Skin epidermis (tissue), 12 donors: ENCODE measurements around the gene SPATA32.

ENCODE experiments used
- H3K27ac ChIP-seq, 21 experiments: fragments of 200-600 bp; sonication (generic) in 11 of 21; one replicate each; pipeline ENCODE4 v1.5.0; 2020; ENCODE audit warnings: mild to moderate bottlenecking in 3 of 21, inconsistent platforms in 2 of 21, moderate library complexity in 2 of 21
- H3K4me3 ChIP-seq, 7 experiments: fragments of 200-600 bp; sonication (generic) in 2 of 7; one replicate each; pipeline ENCODE4 v1.5.0; 2020; ENCODE audit warnings: inconsistent platforms in 2 of 7, mild to moderate bottlenecking in 2 of 7, moderate library complexity in 1 of 7

The SPATA32 gene

DNA sequence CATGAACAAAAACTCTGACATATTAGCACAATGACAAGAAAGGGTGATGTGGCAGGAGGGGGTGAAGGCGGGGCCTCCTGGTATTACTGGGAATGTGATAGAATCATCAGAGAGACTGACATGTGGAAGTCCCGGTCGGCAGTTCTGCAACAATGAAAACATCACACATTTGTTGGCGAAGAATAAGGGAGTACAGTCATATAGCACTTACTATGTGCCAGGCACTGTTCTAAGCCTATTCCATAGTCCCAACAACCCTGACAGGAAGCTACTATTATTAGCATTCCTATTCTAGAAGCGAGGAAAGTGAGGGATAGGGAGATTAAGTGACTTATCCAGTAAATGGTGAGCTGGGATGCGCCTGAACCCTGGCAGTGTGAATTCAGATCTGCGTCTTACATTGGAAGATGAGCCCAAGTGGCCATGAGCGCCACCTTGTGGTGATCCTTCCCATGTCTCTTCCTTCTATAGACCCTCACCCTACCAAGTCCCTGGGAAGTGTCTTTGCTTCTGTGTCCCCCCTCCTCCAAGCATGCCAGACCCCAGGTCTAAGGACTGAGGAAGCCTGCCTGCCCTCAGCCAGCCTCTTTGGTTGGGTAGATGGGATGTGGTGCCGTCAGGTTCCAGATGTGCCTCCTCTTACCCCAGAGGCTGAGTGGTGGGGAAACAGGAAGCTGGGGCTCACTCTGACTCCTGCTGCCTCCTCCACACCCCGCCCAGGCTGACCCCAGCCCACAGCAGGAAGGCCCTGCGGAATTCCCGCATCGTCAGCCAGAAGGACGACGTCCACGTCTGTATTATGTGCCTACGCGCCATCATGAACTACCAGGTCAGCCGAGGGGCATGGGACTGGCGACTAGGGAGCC, 26.2 kb downstream of the SPATA32 start:
- H3K27ac ChIP-seq, result peak overlapping the region in 3 of 21 experiments; percentile 18 to 43 (median 37)

DNA sequence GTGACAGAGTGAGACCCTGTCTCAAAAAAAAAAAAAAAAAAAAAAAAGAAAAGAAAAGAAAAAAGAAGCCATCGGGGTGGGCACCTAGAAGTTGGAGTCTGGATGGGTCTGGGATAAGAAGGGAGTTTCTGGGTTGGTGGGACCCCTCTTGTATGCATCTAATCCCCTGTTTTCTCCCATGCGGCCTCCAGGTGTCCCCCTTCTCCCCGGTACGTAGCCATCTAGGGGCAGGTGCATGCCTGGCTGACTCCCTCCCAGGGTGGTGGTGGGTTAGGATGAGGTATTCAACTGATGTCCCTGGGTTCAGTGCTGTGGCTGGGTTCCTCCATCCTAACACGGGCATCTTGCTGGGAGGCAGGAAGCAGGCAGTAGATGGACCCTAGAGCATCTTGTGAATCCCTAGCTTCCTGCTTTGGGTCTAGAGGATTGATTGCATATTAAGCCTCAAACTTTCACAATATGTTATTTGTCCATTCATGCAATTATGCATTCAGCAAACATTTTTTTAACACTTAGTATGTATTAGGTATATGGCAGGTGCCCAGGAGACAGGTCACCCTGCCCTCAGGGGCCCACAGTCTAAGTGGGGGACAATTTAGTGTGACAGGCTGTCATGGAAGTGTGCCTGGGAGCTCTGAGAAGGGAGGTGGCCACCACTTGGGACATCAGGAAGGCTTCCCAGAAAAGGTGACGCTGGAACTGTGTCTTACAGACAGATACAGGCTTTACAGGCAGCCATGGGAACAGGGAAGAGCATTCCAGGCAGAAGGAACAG, 27.1 kb downstream of the SPATA32 start:
- Histone ChIP-seq H3K4me3 (no peak overlapping the region), H3K27ac (peak overlapping the region in 2 of 21 experiments; percentile 18 to 37)

More for the DNA sequence above, 26.2 kb downstream of the SPATA32 start:
- no peak overlapping the region for H3K4me3 ChIP-seq

DNA sequence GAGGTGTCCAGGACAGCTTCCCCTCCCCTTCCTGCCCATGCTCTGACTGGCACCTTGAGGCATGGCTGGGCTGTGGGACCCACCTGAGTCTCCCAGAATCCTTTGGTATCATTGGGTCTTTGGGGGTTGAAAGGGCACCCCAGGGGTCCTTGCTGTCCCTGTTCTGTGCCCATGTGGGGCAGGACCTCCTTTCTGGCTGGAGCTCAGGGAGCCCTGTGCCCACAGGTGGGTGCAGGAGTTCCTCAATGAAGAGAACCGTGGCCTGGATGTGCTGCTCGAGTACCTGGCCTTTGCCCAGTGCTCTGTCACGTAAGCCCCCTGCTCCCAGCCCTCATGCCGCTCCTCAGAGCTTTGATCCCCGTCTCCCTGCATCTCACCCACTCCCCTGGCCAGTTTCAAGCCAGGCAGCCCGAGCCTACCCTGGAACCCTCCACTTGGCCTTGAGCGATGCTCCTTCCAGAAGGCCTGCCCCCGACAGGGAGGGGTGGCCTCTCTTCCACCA, 28.4 kb downstream of the SPATA32 start:
- no peak overlapping the region for H3K4me3 ChIP-seq
- H3K27ac ChIP-seq, result no peak overlapping the region

GRCh38 chr17:45232514-45233422, 29.1 kb downstream of the SPATA32 start:
- no peak overlapping the region for H3K4me3 ChIP-seq
- peak overlapping the region in 1 of 21 experiments; percentile 19 for H3K27ac ChIP-seq

GRCh38 chr17:45231481-45232116, 30.3 kb downstream of the SPATA32 start:
- Histone ChIP-seq H3K4me3 (no peak overlapping the region), H3K27ac (peak overlapping the region in 15 of 21 experiments; percentile 7 to 98 (median 87))

GRCh38 chr17:45230787-45231480, 31.0 kb downstream of the SPATA32 start:
- H3K4me3 ChIP-seq, result no peak overlapping the region
- H3K27ac ChIP-seq, result peak overlapping the region in 20 of 21 experiments; percentile 7 to 98 (median 88)

GRCh38 chr17:45230410-45230786, 31.5 kb downstream of the SPATA32 start:
- H3K4me3 ChIP-seq, result no peak overlapping the region
- H3K27ac ChIP-seq, result peak overlapping the region in 20 of 21 experiments; percentile 7 to 98 (median 88)

GRCh38 chr17:45229681-45230409, 32.0 kb downstream of the SPATA32 start:
- Histone ChIP-seq H3K27ac (peak overlapping the region in 20 of 21 experiments; percentile 63 to 98 (median 88)), H3K4me3 (no peak overlapping the region)

DNA sequence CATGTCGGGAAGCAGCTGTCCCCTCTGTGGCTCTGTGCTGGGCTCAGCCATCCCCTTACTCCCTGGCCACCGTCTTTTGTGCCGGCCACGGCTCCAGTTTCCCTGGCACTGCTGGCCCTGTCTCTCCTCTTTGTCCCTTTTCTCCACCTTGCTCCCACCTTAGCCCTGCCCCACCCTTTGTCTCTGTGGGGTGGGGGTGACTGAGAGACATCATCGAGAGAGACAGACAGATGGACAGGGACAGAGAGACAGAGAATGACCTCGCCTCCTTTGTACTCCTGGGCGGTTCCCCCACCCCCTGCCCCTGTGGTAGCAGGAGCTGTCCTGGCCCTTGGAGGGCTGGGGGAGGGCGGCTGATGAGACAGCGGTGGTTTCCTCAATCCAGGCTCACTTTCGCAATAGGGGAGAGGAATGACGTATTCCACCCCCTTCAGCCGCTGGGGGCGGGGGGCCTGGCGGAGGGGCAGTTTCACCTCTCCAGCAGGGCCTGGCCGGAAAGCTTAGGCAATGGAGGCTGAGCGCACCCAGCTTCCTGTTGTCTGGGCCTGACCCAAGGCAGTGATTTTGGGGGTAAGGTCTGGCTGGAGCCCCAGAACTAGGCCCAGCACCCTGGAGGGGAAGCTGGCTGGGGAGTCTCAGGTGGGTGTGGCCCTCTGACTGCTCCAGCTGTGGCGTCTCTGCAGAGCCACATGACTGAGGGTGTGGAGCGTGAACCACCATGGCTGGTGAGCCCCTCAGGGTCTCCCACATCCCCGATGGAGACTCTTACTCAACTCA, 32.9 kb downstream of the SPATA32 start:
- H3K4me3 ChIP-seq, result peak overlapping the region in 6 of 7 experiments; percentile 0 to 21 (median 14)
- H3K27ac ChIP-seq, result peak overlapping the region; percentile 52 to 98 (median 88)

DNA sequence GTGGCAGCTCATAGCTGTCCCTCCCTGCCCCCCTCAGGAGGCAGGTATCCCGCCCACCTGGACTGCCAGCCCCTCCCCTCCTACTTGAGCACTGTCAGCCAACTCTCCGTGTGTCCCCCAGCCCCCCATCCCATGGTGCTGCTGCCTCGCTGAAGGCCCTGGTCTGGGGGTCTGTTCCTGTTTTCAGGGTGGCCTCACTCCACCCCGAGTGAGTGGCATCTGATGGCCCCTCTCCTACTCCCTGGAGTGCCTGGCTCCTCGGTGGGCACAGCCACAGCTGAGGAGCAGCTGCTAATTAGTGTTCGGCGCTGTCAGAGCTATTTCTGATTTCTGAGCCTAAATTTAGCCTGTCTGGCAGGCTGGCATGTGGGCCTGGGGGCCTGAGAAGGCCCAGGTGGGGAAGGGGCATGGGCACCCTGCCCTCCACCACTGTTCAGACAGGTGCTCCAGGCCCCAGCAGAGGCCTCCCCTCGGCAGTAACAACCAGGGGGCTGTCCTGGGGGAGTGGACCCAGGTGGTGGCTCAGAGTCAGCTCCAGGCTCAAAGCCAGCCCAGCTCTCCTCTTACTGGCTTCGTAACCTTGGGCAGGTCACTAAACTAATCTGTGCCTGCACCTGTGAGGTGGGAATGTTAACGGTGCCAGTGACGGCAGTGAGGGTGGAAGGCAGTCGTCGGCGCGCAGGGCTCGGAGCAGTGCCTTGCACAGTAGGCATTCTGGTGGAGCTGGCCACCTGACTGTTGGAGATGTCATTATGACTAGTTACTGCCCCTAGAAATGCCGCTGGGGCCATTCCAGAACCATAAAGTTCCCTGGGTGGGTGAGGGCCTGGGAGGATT, 33.8 kb downstream of the SPATA32 start:
- Histone ChIP-seq H3K4me3 (peak overlapping the region in 5 of 7 experiments; percentile 0 to 21 (median 19)), H3K27ac (peak overlapping the region; percentile 52 to 98 (median 88))

DNA sequence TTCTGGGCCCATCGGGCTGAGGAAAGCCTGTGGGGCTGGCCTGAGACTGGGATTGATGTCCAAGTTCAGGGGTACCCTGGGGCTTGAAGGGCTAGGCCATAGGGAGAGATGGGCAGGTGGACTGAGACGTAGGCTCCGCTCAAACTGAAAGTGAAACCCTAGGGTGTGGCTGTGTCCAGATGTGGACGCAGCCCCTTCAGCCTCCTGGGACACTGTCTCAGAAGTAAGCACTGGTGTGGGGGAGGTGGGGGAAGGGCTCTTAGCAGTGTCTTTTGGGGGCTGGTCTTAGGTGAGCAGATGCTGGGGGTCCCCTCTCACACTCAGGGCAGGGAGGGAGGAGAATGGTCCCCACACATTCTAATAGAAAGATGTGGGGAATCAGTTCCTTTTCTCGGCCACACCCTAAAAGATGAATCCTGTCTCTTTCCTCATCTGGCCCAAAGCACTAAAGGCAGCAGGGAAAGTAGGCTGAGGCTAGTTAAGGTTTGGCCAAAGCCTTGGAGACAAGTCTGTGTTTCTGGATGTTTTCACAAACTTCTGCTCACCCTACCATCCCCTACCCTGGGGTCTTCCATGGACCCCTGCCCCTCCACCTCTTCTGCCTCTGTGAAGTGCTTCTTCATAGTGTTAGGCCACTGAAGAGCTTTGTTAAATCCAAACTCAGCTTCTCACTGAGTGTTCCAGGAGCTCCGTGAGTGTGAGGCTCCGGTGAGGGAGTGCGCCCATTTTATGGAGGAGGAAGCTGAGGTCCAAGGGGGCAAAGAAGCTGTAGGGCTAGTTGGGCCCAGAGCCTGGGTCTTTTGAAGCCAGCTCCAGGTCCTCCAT, 34.6 kb downstream of the SPATA32 start:
- Histone ChIP-seq H3K27ac (peak overlapping the region; percentile 42 to 98 (median 88)), H3K4me3 (peak overlapping the region in 4 of 7 experiments; percentile 15 to 62 (median 32))

DNA sequence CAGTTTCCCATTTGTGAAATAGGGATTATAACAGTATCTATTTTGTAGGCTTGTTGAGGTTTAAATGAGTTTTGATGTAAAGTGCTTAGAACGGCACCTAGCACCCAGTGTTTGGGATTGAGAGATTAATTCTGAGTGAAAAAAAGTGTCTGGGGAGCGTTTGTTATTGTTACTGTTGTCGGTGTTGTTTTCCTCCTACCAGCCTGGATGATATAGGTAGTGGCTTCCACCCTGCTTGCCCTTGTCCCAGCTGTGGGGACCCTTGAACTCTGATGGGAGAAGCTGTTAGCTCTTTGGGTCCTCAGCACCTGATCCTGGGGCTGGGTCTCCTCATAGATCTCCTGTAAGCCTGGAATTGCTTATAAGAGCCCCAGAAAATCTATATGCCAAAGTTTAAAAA, 35.3 kb downstream of the SPATA32 start:
- H3K27ac ChIP-seq, result peak overlapping the region; percentile 42 to 98 (median 88)
- H3K4me3 ChIP-seq, result peak overlapping the region in 4 of 7 experiments; percentile 15 to 62 (median 32)

DNA sequence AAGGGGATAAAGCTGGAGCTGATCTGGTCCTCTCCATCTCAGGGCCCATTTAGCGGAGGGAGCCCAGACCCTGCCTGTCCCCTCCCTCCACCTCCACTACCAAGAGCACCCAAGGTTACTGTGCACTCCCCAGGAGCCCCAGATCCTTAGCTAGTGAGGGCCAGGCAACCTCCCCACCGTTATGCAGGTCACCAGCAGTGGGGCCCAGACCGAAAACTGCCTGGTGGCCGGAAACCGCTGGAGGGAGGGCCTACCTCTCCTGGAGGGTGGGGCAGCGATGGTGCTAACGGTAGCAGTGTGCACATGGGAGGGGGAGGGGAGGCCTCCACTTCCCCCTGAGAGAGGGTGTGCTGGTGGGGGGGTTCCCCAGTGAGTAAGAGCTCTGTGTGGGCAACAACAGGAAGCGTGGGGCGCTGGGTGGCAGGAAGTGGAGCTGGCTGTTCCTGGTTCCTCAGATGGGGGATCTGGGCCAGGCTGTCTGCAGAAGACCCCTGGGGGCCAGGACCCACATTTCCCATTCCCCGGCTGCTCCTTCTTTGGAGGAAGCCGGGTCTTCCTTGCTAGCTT, 35.8 kb downstream of the SPATA32 start:
- Histone ChIP-seq H3K27ac (peak overlapping the region; percentile 42 to 98 (median 88)), H3K4me3 (peak overlapping the region in 5 of 7 experiments; percentile 3 to 64 (median 46))

GRCh38 chr17:45225051-45225700, 36.7 kb downstream of the SPATA32 start:
- H3K4me3 ChIP-seq, result peak overlapping the region in 6 of 7 experiments; percentile 19 to 64 (median 54)
- H3K27ac ChIP-seq, result peak overlapping the region; percentile 32 to 98 (median 87)
